CD4-positive, alpha-beta T cell treated with Interleukin-17A for 1 hour (primary cell): ENCODE data around the gene FAU.

Source experiments
- DNase-seq: peaks from one replicate; pipeline ENCODE4 v3.0.0-alpha.2; 2020

The FAU gene

DNA sequence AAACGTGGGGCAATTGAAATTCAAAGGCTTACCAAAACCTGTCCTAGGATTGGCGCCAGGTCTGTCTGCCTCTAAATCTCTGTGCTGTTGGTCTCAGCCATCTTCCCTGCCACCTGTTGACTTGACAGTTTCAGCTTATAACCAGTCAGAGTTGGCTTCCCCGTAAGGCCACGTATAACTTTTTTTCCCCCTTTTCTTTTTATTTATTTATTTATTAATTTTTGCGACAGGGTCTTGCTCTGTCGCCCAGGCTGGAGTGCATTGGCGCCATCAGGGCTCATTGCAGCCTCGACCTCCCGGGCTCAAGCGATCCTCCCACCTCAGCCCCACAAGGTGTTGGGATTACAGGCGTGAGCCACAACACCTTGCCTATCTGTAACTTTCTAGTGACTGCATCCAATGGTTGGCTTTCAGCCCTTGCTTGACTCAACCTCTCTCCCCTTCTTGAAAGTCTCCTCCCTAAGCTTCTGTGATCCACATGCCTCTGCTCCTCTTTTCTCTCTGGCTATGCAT is 13.8 kb upstream of the FAU start:
- no peak for DNase-seq

DNA sequence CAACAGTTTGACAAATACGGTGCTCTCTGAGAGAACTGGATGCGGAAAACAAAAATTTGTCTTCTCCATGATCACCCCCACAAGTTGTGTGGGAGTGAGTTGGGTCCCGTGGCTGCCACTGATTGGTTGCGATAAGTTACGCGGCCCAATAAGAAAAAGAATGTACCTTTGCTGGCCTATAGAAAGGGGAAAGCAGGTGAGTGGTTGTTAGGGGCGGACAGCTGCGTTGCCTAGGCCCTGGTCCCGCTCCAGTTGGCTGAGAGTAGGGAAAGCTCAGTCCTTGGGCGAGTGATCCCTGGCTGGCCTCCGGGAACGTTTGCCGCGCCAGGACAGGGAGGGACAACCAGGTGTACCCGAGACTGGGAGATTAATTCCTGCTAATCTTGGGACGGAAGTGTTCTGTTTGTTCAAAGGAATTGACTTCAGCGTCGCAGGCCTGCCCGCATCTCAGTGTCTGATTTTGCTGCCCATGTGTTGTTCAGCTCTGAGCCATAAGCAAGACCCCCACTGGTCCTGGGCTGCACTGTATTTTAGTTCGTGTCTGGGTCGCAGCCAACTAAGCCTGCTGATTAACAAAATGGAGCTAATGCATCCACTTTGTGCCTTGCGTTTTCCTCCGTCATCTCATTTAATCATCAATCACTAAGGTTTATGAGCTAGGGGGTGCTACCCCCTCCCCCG is 13.2 kb upstream of the FAU start:
- DNase-seq = peak; percentile 96

- peak; percentile 93 for DNase-seq
These were observed 12.5 kb upstream of the FAU start, which contains the start of gene SYVN1 for GRCh38 chr11:65134240-65134951. SYVN1 (minus strand) TSS chr11:65134519; CDS start chr11:65133601, 918 bp downstream.

GRCh38 chr11:65133724-65134123 is 11.8 kb upstream of the FAU start:
- DNase-seq = no peak

DNA sequence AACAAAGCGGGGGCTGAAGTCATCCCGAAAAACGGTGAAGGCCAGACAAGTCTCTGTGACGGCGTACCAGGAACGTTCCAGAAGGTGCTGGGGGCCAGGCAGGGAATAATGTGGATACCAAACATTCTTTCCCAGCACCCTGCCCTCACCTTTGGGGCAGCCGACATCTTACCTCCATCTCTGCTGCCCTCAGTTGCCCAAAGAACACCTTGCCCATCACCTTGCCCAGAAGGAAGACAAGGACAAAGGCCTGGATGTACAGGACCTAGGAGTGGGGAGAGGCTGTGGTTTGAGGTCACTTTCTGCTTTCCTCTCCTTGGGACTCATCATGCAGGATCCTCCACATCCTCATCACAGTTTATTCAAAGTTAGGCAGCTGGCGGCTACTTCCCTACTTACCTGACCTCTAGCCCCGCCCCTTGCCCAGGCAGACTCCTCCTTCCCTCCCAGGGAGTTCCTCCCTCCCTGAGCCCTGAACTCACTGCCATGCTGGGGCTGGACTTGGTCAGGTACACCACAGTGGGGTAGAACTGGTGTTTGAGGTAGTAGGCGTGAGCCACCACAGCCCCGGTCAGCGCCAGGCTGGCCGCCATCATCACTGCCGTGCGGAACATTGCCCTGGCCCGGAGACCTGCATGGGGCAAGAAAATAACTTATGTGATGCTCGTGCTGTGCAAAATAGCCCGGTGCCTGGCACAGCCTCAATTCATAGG is 11.2 kb upstream of the FAU start:
- peak; percentile 54 for DNase-seq

GRCh38 chr11:65132238-65132987 is 10.5 kb upstream of the FAU start:
- no peak for DNase-seq

GRCh38 chr11:65131895-65132237 is 9.9 kb upstream of the FAU start:
- DNase-seq = no peak

- no peak for DNase-seq
These were observed 9.5 kb upstream of the FAU start for GRCh38 chr11:65131417-65131776.

GRCh38 chr11:65130631-65131416 is 8.9 kb upstream of the FAU start:
- DNase-seq = no peak

- no peak for DNase-seq
These were observed 7.9 kb upstream of the FAU start for GRCh38 chr11:65129649-65130441.

DNA sequence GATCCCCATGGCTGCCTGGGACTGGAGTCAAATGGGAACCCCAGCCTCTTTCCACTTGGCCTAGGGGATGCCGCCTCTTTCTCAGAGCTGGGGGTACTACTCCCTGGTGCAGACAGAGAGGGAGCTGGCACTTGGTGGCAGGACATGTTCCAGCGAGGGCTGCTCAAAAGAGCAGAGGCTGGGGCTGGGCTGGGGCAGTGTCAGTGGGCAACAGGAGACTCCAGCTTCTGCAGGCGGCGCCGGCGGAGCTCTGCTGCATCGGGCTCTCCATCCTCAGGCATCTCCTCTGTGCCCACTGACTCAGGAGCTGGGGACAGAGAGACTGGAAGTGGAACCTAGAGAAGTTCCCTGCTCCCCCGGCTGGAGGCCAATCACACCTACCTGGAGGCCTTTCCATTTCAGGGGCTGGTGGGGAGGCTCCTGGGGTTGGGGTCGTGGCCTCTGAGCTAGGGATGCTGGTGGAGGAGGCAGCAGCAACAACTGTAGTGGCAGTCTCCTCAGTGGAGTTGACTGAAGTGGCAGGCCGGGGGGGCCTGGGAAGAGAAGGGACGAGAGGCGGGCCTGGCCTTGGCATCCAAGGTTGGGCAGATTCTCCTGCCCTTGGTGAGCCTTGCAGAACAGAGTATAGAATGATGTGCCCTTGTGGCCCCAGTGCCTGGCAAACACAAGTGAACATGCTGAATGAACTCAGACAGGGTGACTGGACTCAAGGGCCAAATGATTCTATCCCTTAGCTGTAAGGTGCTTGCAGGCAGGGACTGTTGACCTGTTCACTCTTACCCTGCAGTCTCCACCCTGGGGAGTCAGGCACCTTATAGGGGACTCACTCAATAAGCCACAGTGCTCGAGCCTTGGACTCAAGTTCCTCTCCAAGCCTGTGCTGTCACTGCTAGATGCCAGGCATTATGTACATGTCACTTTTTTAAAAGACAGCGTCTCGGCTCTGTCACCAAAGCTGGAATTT is 6.5 kb upstream of the FAU start:
- no peak for DNase-seq

GRCh38 chr11:65127473-65128181 is 5.7 kb upstream of the FAU start:
- DNase-seq = no peak

- DNase-seq = no peak
These were observed 4.8 kb upstream of the FAU start for GRCh38 chr11:65126624-65127274.

DNA sequence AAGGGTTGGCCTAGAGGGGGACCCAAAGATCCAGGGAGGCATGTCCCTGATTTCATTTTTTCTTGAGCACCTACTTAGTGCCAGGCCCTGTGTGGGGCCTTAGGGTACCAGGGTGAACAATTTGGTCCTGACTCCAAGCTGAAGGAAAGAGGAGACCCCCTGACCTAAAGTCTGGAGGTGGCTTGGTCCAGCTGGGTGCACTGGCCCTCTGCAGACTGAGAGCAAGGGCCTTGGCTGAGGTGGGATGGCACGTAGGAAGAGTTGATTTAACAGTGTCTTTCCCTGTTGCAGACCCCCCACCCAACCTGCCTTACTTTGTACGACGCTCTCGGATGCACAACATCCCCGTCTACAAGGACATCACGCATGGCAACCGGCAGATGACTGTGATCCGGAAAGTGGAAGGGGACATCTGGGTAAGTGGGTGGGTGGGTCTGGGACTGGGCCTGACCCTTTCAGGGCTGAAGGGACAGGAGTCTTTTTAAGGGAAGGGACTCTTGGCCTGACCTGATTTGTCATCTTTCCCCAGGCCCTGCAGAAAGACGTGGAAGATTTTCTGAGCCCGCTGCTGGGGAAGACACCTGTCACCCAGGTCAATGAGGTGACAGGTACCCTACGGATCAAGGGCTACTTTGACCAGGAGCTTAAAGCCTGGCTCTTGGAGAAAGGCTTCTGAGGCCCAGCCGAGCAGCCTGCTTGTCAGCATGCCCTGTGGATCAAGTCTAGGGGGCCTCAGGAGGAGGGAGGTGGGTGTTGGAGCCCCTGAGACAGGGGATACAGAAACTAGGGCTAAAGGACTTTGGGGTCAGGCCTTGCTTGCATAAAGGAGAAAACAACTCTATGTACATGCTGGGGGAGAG is 3.5 kb upstream of the FAU start:
- no peak for DNase-seq

GRCh38 chr11:65124480-65125196 is 2.7 kb upstream of the FAU start:
- no peak for DNase-seq

- DNase-seq = peak; percentile 53
These were observed 478 bp downstream of the FAU start for GRCh38 chr11:65121447-65121864.

- no peak for DNase-seq
These were observed 1.1 kb downstream of the FAU start for GRCh38 chr11:65120831-65121230.
